ENCODE data around the gene CDK14.

Gene CDK14

GRCh38 chr7:91029688-91030087 is 433.6 kb downstream of the CDK14 start:
- Mint-ChIP-seq H3K27me3 (no peaks in the 10 kb centered on the region), H3K36me3 (ENCODE audit: low read depth) (no peaks in the 10 kb centered on the region), H3K4me1 (ENCODE audit: low read depth) (no peaks in the 10 kb centered on the region), H3K9me3 (no peaks in the 10 kb centered on the region), H3K4me3 (no peak overlapping the region), H3K27ac (no peak overlapping the region)

DNA sequence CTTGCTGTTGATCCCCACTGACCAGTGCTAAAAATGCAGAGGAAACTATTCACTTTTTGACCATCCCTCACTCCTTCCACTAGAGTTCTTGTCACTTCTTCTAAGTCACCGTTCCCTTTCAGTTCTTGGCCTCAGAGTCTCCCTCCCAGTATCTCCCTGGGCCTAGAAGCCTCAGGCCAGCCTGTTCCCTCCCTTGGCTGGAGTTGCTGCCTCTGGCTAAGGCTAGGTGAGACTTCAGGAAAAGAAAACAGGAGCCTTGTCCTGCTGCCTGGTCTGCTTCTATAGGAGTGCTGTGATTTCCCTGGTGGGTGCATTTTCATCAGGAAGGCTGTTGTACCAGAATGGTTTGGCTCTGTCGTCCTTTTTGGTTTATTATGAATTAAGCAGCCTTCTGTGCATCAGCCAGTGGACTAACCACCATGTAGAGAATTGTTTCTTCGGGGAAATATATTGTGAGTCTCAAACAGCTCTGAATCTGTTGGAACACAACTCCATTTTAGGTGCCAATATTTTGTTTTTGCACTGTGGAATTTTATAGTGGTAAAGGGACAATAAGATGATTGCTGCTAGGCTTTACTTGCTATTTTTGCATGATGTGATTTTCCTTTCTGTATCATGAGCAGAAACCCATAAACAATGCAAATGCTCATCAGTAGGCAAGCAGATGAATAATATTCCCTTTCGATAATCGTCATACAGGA is 434.7 kb downstream of the CDK14 start:
- H3K4me1 Mint-ChIP-seq (ENCODE audit: low read depth), result no peaks in the 10 kb centered on the region
- no peaks in the 10 kb centered on the region for H3K27me3 Mint-ChIP-seq
- no peak overlapping the region for H3K4me3 Mint-ChIP-seq
- no peaks in the 10 kb centered on the region for H3K36me3 Mint-ChIP-seq (ENCODE audit: low read depth)
- no peak overlapping the region for H3K27ac Mint-ChIP-seq
- H3K9me3 Mint-ChIP-seq, result no peaks in the 10 kb centered on the region

GRCh38 chr7:91031757-91032156 is 435.6 kb downstream of the CDK14 start:
- Mint-ChIP-seq H3K9me3 (no peaks in the 10 kb centered on the region), H3K27ac (no peak overlapping the region), H3K4me1 (ENCODE audit: low read depth) (no peaks in the 10 kb centered on the region), H3K36me3 (ENCODE audit: low read depth) (no peaks in the 10 kb centered on the region), H3K4me3 (no peak overlapping the region), H3K27me3 (no peaks in the 10 kb centered on the region)

- Mint-ChIP-seq H3K9me3 (no peaks in the 10 kb centered on the region), H3K36me3 (ENCODE audit: low read depth) (no peaks in the 10 kb centered on the region), H3K4me3 (no peak overlapping the region), H3K4me1 (ENCODE audit: low read depth) (no peaks in the 10 kb centered on the region), H3K27me3 (no peaks in the 10 kb centered on the region), H3K27ac (no peak overlapping the region)
Measured at GRCh38 chr7:91033574-91033973, 437.5 kb downstream of the CDK14 start.

GRCh38 chr7:91034459-91035368 is 438.6 kb downstream of the CDK14 start:
- Mint-ChIP-seq H3K9me3 (no peaks in the 10 kb centered on the region), H3K4me3 (no peak overlapping the region), H3K36me3 (ENCODE audit: low read depth) (no peaks in the 10 kb centered on the region), H3K27me3 (no peaks in the 10 kb centered on the region), H3K27ac (no peak overlapping the region), H3K4me1 (ENCODE audit: low read depth) (no peaks in the 10 kb centered on the region)

GRCh38 chr7:91039033-91039432 is 442.9 kb downstream of the CDK14 start:
- Mint-ChIP-seq H3K27ac (no peak overlapping the region), H3K4me3 (no peak overlapping the region), H3K36me3 (ENCODE audit: low read depth) (no peaks in the 10 kb centered on the region), H3K4me1 (ENCODE audit: low read depth) (no peaks in the 10 kb centered on the region), H3K27me3 (no peaks in the 10 kb centered on the region), H3K9me3 (no peaks in the 10 kb centered on the region)

GRCh38 chr7:91041141-91041540 is 445.0 kb downstream of the CDK14 start:
- Mint-ChIP-seq H3K4me3 (no peak overlapping the region), H3K27ac (no peak overlapping the region), H3K27me3 (no peaks in the 10 kb centered on the region), H3K36me3 (ENCODE audit: low read depth) (no peaks in the 10 kb centered on the region), H3K4me1 (ENCODE audit: low read depth) (no peaks in the 10 kb centered on the region), H3K9me3 (no peaks in the 10 kb centered on the region)

DNA sequence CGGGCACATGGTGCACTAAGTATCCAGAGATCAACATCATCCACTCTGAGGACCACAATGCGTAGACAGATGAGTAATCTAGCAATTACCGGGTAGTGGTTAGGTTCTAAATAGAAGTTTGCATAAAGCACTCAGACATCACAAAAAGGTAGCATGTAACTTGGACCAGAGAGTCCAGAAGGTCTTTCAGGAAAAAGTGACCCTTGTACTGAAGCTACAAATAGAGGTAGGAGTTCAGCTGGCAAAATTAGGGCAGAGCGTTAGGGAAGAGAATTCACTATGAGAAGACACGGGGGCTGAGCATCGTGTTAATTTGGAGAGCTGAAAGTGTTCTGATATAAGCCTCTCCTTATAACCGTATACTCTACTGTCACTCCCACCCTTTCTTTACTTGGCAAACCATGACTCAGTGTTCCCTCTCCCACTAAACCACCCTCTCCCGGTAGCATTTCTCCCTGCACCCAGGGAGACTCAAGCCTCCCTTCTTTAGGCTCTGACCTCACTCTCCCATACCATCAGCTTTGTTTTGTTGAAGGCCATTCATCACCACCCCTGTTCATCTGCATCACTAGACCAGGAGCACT is 445.9 kb downstream of the CDK14 start:
- Mint-ChIP-seq H3K4me3 (no peak overlapping the region), H3K9me3 (no peaks in the 10 kb centered on the region), H3K27ac (no peak overlapping the region), H3K4me1 (ENCODE audit: low read depth) (no peaks in the 10 kb centered on the region), H3K27me3 (no peaks in the 10 kb centered on the region), H3K36me3 (ENCODE audit: low read depth) (no peaks in the 10 kb centered on the region)

- Mint-ChIP-seq H3K27me3 (no peaks in the 10 kb centered on the region), H3K4me1 (ENCODE audit: low read depth) (no peaks in the 10 kb centered on the region), H3K36me3 (ENCODE audit: low read depth) (no peaks in the 10 kb centered on the region), H3K9me3 (no peaks in the 10 kb centered on the region), H3K27ac (no peak overlapping the region), H3K4me3 (no peak overlapping the region)
Measured at GRCh38 chr7:91043186-91043585, 447.1 kb downstream of the CDK14 start.

GRCh38 chr7:91043924-91044645 is 448.0 kb downstream of the CDK14 start:
- H3K27me3 Mint-ChIP-seq, result no peaks in the 10 kb centered on the region
- no peak overlapping the region for H3K4me3 Mint-ChIP-seq
- H3K27ac Mint-ChIP-seq, result no peak overlapping the region
- no peaks in the 10 kb centered on the region for H3K36me3 Mint-ChIP-seq (ENCODE audit: low read depth)
- H3K9me3 Mint-ChIP-seq, result no peaks in the 10 kb centered on the region
- H3K4me1 Mint-ChIP-seq (ENCODE audit: low read depth), result no peaks in the 10 kb centered on the region

DNA sequence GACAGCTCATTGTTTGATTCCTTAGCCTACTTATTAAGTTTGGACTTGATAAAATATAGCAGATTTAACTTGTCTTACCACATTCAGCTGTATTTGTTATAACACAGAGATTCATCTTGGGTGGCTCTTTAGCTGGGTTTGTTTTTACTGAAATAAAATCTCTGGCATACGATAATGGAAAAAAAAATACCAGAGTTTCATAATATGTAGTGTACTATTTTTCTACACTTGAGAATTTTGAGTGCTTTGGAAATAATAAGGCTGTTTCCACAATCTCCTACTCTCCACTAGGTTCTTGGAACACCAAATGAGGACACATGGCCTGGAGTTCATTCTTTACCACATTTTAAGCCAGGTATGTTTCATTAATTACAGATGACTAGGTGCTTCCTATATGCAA is 449.5 kb downstream of the CDK14 start:
- H3K36me3 Mint-ChIP-seq (ENCODE audit: low read depth), result no peaks in the 10 kb centered on the region
- no peak overlapping the region for H3K4me3 Mint-ChIP-seq
- H3K27me3 Mint-ChIP-seq, result no peaks in the 10 kb centered on the region
- no peak overlapping the region for H3K27ac Mint-ChIP-seq
- peaks cover 2% of the 10 kb centered on the region for H3K4me1 Mint-ChIP-seq (ENCODE audit: low read depth)
- H3K9me3 Mint-ChIP-seq, result no peaks in the 10 kb centered on the region

GRCh38 chr7:91046322-91047089 is 450.4 kb downstream of the CDK14 start:
- Mint-ChIP-seq H3K27me3 (no peaks in the 10 kb centered on the region), H3K4me1 (ENCODE audit: low read depth) (peaks cover 9% of the 10 kb centered on the region), H3K27ac (no peak overlapping the region), H3K4me3 (no peak overlapping the region), H3K9me3 (no peaks in the 10 kb centered on the region), H3K36me3 (ENCODE audit: low read depth) (no peaks in the 10 kb centered on the region)

- Mint-ChIP-seq H3K9me3 (no peaks in the 10 kb centered on the region), H3K27ac (no peak overlapping the region), H3K27me3 (no peaks in the 10 kb centered on the region), H3K36me3 (ENCODE audit: low read depth) (no peaks in the 10 kb centered on the region), H3K4me1 (ENCODE audit: low read depth) (peaks cover 9% of the 10 kb centered on the region), H3K4me3 (no peak overlapping the region)
Measured at GRCh38 chr7:91047636-91048035, 451.5 kb downstream of the CDK14 start.

GRCh38 chr7:91050677-91051076 is 454.6 kb downstream of the CDK14 start:
- Mint-ChIP-seq H3K36me3 (ENCODE audit: low read depth) (no peaks in the 10 kb centered on the region), H3K4me1 (ENCODE audit: low read depth) (peaks cover 9% of the 10 kb centered on the region), H3K27me3 (no peaks in the 10 kb centered on the region)

More at GRCh38 chr7:91050677-91051076, 454.6 kb downstream of the CDK14 start:
- Mint-ChIP-seq H3K4me3 (no peak overlapping the region), H3K9me3 (no peaks in the 10 kb centered on the region), H3K27ac (no peak overlapping the region)

Data from stimulated activated naive CD8-positive, alpha-beta T cell treated with anti-CD3 and anti-CD28 coated beads, Interleukin-15, Interleukin-2, amounts not matched to agents 100 ng/mL and 50 ng/mL, for 24 hours (primary cell).